ENCODE results near the gene EDA. TPM values are rescaled to one million over a fixed set of nuclear protein-coding genes. Genes with fewer than 3 reads are reported as not detected.
A peak's percentile ranks its signal among the peaks of the same experiment; 100 is the strongest.

Gene EDA
- total RNA-seq, 4 donors from 2014 or later = 2.8 to 11.7 (median 7.1) TPM

DNA sequence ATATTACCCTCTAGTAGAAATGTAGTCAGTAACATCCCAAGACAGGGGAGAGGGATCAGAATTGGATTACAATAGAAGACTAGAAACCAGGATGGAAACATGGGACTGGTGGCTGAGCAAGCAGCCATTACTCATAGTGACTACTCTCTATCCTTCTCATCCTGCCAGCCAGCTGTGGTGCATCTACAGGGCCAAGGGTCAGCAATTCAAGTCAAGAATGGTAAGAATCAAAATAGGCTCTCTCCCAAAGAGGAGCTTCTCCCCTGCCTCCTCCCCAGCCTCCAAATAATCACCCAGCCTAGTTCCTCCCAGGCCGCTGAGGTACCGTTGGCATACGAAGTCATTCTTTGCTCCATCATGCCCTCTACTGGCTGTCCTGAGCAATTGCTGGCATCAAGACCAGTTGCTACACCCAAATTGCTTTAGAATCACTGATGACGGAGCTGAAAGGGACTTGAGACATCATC is 414.4 kb downstream of the EDA start:
- H3K27ac ChIP-seq = peak overlapping the region in 1 of 4 donors; percentile 13
- H3K4me1 ChIP-seq = peaks cover 0 to 8% (median 0%) of the 10 kb centered on the region in 3 donors
- no peaks in the 10 kb centered on the region for H3K9me3 ChIP-seq
- ATAC-seq = peak; percentile 47
- 7 to 21% methylated on average over 3 to 4 of the region's 4 CpGs for whole genome bisulfite sequencing, 2 donors (ENCODE audit: low coverage in 1 of 2)
- H3K4me3 ChIP-seq = no peak overlapping the region
- TF ChIP-seq POLR2A (IDR thresholded peaks at IDR 0.05) = no peak
- TF ChIP-seq POLR2AphosphoS5 (IDR thresholded peaks at IDR 0.05) = no peak
- TF ChIP-seq, protein P1, sequence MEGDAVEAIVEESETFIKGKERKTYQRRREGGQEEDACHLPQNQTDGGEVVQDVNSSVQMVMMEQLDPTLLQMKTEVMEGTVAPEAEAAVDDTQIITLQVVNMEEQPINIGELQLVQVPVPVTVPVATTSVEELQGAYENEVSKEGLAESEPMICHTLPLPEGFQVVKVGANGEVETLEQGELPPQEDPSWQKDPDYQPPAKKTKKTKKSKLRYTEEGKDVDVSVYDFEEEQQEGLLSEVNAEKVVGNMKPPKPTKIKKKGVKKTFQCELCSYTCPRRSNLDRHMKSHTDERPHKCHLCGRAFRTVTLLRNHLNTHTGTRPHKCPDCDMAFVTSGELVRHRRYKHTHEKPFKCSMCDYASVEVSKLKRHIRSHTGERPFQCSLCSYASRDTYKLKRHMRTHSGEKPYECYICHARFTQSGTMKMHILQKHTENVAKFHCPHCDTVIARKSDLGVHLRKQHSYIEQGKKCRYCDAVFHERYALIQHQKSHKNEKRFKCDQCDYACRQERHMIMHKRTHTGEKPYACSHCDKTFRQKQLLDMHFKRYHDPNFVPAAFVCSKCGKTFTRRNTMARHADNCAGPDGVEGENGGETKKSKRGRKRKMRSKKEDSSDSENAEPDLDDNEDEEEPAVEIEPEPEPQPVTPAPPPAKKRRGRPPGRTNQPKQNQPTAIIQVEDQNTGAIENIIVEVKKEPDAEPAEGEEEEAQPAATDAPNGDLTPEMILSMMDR (IDR thresholded peaks at IDR 0.05) = peak; percentile 51 to 79 (median 66)
- TF ChIP-seq EP300 (IDR thresholded peaks at IDR 0.05) = no peak
- no peaks in the 10 kb centered on the region for H3K27me3 ChIP-seq
- peaks cover 0 to 4% of the 10 kb centered on the region in 2 donors for H3K36me3 ChIP-seq

DNA sequence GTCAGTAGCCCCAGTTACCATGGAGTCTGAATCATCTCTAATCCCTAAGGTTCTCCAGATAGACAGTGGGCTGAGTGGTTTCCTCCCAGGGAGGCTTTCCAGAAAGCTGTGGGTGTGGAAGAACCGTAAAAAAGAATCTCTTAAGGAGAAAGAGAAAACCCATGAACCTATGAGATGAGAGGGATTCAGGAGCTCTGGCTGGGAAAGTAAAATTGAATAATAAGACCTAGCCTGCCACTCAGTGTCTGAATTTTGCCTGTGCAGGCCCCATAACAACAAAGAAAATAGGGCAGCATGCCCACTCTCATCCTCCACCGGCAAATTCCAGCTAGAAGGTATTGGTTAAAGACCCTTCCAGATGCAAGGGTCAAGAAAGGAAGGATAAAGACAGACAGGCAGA is 416.9 kb downstream of the EDA start:
- ATAC-seq = no peak
- 0 to 13% methylated on average over 1 of the region's 2 CpGs for WGBS, 2 donors (ENCODE audit: low coverage in 1 of 2)

DNA sequence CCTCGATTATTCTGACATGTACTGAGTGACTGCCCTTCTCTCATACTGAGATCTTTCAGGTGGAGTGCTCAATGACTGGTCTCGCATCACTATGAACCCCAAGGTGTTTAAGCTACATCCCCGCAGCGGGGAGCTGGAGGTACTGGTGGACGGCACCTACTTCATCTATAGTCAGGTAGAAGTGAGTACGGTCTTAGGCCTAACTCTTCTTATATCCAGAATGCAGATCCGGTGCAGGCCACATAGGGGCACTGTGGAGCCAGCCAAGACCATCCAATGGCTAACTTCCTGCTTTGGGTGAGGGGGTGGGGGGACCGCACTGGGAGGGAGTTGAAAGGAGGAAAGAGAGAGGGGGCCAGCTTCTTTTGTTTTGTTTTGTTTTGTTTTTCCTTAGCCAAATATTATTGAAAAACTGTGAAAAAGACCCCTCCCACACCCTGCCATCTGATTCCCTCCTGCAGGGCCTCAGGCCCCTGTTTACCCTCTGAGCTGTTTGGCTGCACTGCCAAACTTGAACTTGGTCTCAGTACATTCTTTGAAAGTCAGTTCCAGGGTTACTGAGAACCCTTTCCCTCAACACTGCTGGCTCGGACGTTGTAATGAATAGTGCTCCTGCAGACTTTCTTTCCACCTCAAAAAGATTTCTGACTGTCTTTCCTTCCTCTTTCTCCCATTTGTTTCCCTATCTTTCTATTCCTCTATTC is 417.6 kb downstream of the EDA start:
- peaks cover 0 to 6% of the 10 kb centered on the region in 2 donors for H3K36me3 ChIP-seq
- 36 to 57% methylated on average over 3 to 7 of the region's 10 CpGs for WGBS, 2 donors (ENCODE audit: low coverage in 1 of 2)
- no peaks in the 10 kb centered on the region for H3K27me3 ChIP-seq
- no peak overlapping the region for H3K27ac ChIP-seq
- no peaks in the 10 kb centered on the region for H3K9me3 ChIP-seq
- H3K4me3 ChIP-seq = no peak overlapping the region
- H3K4me1 ChIP-seq = no peaks in the 10 kb centered on the region
- no peak for ATAC-seq
- TF ChIP-seq, protein P1 (IDR thresholded peaks at IDR 0.05) = peak in 3 of 4 experiments; percentile 4 to 52 (median 23)
- TF ChIP-seq POLR2A (IDR thresholded peaks at IDR 0.05) = no peak

More for the DNA sequence above, 416.9 kb downstream of the EDA start:
- Histone ChIP-seq H3K36me3 (peaks cover 0 to 6% of the 10 kb centered on the region in 2 donors), H3K27ac (no peak overlapping the region), H3K9me3 (no peaks in the 10 kb centered on the region), H3K4me3 (no peak overlapping the region), H3K4me1 (no peaks in the 10 kb centered on the region), H3K27me3 (no peaks in the 10 kb centered on the region)
- no peak for TF ChIP-seq POLR2A (IDR thresholded peaks at IDR 0.05)
- TF ChIP-seq, protein P1 (IDR thresholded peaks at IDR 0.05) = no peak
- TF ChIP-seq EP300 (IDR thresholded peaks at IDR 0.05) = no peak
- no peak for TF ChIP-seq POLR2AphosphoS5 (IDR thresholded peaks at IDR 0.05)

DNA sequence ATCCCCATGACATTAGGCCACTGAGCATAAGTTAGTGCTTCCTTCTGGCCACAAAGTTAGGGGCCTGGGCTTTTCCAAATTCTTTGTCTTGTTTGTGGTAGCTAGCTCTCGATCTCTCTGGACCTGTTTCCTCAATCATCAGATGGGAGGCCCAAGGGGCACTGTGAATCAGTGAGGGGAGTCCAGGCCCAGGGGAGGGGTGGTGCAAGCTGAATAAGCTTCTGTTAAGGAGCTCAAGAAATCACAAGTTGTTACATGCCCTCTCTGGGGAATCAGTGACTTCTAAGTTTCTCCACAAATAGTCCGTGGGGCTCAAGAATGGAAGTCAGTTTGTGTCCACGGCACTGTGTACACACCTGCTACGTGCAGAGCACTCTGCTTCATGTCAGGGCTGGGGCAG is 418.7 kb downstream of the EDA start:
- no peak for ATAC-seq
- whole genome bisulfite sequencing, 2 donors (ENCODE audit: low coverage in 1 of 2) = 80% methylated on average over 1 of the region's 4 CpGs; no CpG with 5 or more reads in 1 of the 2 donors
- Histone ChIP-seq H3K27me3 (no peaks in the 10 kb centered on the region), H3K9me3 (no peaks in the 10 kb centered on the region), H3K27ac (no peak overlapping the region), H3K4me3 (no peak overlapping the region), H3K36me3 (peaks cover 0 to 6% of the 10 kb centered on the region in 2 donors), H3K4me1 (no peaks in the 10 kb centered on the region)
- no peak for TF ChIP-seq EP300 (IDR thresholded peaks at IDR 0.05)
- TF ChIP-seq, protein P1 (IDR thresholded peaks at IDR 0.05) = no peak
- TF ChIP-seq POLR2AphosphoS5 (IDR thresholded peaks at IDR 0.05) = no peak
- no peak for TF ChIP-seq POLR2A (IDR thresholded peaks at IDR 0.05)

DNA sequence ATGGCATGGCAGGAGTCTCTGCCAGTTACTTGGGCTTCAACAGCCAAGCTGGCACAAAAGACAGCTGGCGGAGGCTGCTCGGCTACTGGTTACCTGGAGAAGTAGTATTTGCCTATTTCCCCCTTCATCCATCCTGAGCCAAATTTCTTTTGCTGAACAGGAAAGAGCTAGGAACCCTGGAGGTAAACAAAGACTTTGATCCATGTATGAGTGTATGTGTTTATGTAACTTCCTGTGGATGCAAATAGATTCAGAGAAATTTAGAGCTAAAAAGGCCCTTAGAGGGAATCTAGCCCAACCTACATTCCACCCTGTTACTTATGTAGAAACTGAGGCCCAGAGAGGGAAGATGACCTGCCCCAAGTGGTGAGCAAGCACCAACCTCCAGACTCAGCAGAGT is 422.6 kb downstream of the EDA start:
- H3K9me3 ChIP-seq = no peaks in the 10 kb centered on the region
- ATAC-seq = no peak
- H3K36me3 ChIP-seq = peaks cover 0 to 6% of the 10 kb centered on the region in 2 donors
- H3K4me1 ChIP-seq = no peaks in the 10 kb centered on the region
- 100% methylated on average over 2 of the region's 2 CpGs; no CpG with 5 or more reads in 1 of the 2 donors for WGBS, 2 donors (ENCODE audit: low coverage in 1 of 2)
- H3K4me3 ChIP-seq = no peak overlapping the region
- no peak for TF ChIP-seq POLR2A (IDR thresholded peaks at IDR 0.05)
- TF ChIP-seq, protein P1 (IDR thresholded peaks at IDR 0.05) = no peak
- TF ChIP-seq EP300 (IDR thresholded peaks at IDR 0.05) = no peak
- no peak for TF ChIP-seq POLR2AphosphoS5 (IDR thresholded peaks at IDR 0.05)
- no peak overlapping the region for H3K27ac ChIP-seq
- H3K27me3 ChIP-seq = no peaks in the 10 kb centered on the region
